K562 (cell line): ENCODE results near the gene PPIP5K2. TPM values are rescaled to one million over a fixed set of nuclear protein-coding genes. Genes with fewer than 3 reads are reported as not detected.

Experiments used
- AFF4 ChIP-seq: sonication (generic); formaldehyde crosslinking; IDR thresholded peaks from 2 replicates; pipeline ENCODE4 v1.8.0; 2023; ENCODE audit warnings: mild to moderate bottlenecking, missing genetic modification reagents
- CBX1 ChIP-seq: sonication (generic); IDR thresholded peaks from 2 replicates; pipeline ENCODE4 v1.6.1; 2016; ENCODE audit warnings: antibody characterized with exemption, low read depth, mild to moderate bottlenecking
- GABPA ChIP-seq: fragments of 200-800 bp; sonication (Bioruptor generic); conservative IDR thresholded peaks from 2 replicates; pipeline ENCODE4 v1.6.1; 2016; ENCODE audit warnings: low read depth, missing genetic modification characterization, missing compliant biosample characterization
- TFE3 ChIP-seq: fragments of 450-650 bp; formaldehyde crosslinking; IDR thresholded peaks from 2 replicates; pipeline ENCODE4 v1.4.0; 2020; ENCODE audit warnings: mild to moderate bottlenecking, mixed read lengths
- ZBTB49 ChIP-seq: sonication (generic); formaldehyde crosslinking; IDR thresholded peaks from 2 replicates; pipeline ENCODE4 v1.8.0; 2022; ENCODE audit warnings: missing genetic modification reagents, mild to moderate bottlenecking, borderline replicate concordance
- polyA plus RNA-seq, 8 experiments: library from polyadenylated mRNA; depleted of rRNA in 4 of 8; stranded (reverse) in 5 of 8; unstranded in 3 of 8; fragments of >200 nt; fragmentation: Nextera tagmentation in 2 of 8; fragmentation: Illumina TruSeq in 1 of 8; extraction: Ambion mirVana in 2 of 8; extraction: Trizol in 1 of 8; gene quantifications; 2 replicates each; pipeline versions ENCODE4 v1.2.1 to v1.2.3, GENCODE V29; 2011 to 2014; ENCODE audit warnings: inconsistent platforms in 1 of 8, missing spikeins in 1 of 8
- total RNA-seq, 7 experiments: library from RNA; depleted of rRNA in 6 of 7; stranded (reverse); fragments of >200 nt in 6 of 7; fragmentation: Illumina TruSeq in 2 of 7; extraction: Trizol in 2 of 7; gene quantifications; 2 replicates each; pipeline versions ENCODE4 v1.2.1 to v1.2.3, GENCODE V29; 2011 to 2021; ENCODE audit warnings: low replicate concordance in 1 of 7
- TF ChIP-seq, protein P1 (sequence below): fragments of 200-800 bp; sonication (Bioruptor generic); IDR thresholded peaks from 2 replicates; pipeline ENCODE4 v1.6.1; 2017; ENCODE audit warnings: missing genetic modification characterization, missing compliant biosample characterization

Gene PPIP5K2
- total and polyA plus RNA-seq, 9 of the 15 experiments (the other 6 are each of a cell fraction or from before 2014, with no cell fraction given) = 39.4 to 150 (median 99.1) TPM

GRCh38 chr5:103245761-103246160, 125.7 kb downstream of the PPIP5K2 start (continued):
- no peak for TF ChIP-seq ZBTB49 (CRISPR knock-in tag)
- TF ChIP-seq TFE3 (CRISPR knock-in tag) = no peak
- TF ChIP-seq, protein P1, sequence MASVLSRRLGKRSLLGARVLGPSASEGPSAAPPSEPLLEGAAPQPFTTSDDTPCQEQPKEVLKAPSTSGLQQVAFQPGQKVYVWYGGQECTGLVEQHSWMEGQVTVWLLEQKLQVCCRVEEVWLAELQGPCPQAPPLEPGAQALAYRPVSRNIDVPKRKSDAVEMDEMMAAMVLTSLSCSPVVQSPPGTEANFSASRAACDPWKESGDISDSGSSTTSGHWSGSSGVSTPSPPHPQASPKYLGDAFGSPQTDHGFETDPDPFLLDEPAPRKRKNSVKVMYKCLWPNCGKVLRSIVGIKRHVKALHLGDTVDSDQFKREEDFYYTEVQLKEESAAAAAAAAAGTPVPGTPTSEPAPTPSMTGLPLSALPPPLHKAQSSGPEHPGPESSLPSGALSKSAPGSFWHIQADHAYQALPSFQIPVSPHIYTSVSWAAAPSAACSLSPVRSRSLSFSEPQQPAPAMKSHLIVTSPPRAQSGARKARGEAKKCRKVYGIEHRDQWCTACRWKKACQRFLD = no peak
- no peak for TF ChIP-seq AFF4 (CRISPR knock-in tag)
- TF ChIP-seq GABPA (tag) = no peak
- no peak for TF ChIP-seq CBX1
- TF ChIP-seq, all 486 proteins: peak for 0
